GM18519 (cell line): ENCODE results near the gene PRKAG2.

Experiments used
- ATAC-seq: cut with Tn5 transposase; IDR thresholded peaks from one replicate; pipeline ENCODE4 v1.9.1; 2021; ENCODE audit warnings: mild to moderate bottlenecking, moderate library complexity; ENCODE audit not compliant: unreplicated experiment, low FRiP score

The PRKAG2 gene

GRCh38 chr7:151821806-151822540 lies 54.9 kb downstream of the PRKAG2 start:
- no peak for ATAC-seq

- no peak for ATAC-seq
These were observed 55.7 kb downstream of the PRKAG2 start for GRCh38 chr7:151821226-151821625.

DNA sequence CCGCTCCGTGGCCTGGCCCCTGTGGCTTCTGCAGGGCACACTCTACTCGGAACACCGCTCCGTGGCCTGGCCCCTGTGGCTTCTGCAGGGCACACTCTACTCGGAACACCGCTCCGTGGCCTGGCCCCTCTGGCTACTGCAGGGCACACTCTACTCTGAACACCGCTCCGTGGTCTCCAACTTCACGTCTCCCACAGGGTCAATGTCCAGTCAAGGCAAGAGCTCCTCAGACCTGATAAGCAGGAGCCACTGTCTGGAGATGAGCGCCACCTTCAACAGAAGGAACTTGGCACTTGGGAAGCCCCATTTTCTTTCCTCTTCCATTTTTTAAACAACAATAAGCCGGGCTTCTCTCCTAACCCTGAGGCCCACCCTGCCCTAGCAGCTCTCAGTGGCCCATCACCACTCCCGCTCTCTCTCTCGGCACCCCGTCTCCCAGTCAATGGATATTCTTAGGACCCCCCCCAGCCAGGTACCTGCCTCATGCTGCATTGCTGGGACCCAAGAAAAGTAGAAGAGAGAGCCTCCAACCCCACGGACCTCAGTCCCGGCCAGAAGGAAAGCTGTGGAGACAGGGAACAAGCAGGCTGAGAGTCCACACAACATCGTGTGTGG lies 56.3 kb downstream of the PRKAG2 start:
- no peak for ATAC-seq

- no peak for ATAC-seq
These were observed 57.0 kb downstream of the PRKAG2 start for GRCh38 chr7:151819866-151820265.

DNA sequence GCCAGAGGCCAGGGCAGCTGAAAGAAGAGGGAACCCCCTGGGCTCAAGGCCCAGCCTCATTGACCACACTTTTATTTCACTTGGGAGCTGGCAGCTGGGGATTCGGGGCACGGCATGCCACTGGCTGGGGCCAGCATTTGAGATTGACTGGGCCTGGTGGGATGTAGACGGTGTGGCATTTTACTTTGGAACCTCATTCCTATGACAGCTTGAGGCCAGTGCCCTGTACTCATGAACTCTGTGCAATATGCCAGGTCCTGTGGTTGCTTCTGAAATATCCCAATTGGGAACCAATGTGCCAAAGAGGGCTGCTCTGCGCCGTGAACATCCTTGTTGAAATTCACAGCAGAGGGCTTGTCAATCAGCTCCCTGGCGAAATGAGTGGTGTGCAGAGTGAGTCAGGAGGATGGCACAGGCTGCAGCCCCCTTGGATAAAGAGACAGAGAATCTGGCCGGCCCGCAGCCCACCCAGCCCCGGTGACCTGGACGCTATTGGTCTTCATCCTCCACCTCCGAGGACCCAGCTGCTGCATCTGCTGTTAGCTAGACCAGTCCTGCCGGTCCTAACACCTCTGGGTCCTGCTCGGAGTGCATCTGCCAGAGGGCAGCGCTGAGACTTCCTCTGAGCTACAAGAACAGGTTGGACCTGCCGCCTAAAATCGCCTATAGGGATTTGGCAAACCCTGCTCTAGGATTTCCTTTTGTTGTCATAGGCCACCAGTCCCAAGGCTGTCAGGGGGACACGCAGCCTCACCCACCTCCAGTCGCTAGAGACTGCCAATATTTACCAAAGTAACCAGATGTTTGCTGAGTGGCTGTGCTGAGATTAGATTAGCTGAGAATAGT lies 58.0 kb downstream of the PRKAG2 start:
- ATAC-seq = no peak

GRCh38 chr7:151817981-151818673 lies 58.8 kb downstream of the PRKAG2 start:
- no peak for ATAC-seq

DNA sequence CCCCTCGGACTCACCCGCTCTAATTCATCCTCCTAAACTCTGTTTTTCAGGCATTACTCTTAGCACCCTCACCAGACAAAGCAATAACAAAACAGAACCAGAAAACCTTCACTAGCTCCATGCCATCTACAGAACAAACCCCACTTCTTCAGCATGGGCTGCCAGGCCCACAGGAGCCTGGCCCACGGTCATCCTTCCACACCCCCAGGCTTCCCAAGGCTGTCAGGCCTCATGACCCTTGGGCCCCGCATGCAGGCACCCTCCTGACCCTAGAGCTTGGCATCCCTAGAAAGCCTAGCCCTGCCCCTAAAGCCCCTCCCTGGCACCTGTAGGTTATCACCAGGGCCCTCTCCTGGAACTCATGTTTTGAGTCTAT lies 59.6 kb downstream of the PRKAG2 start:
- no peak for ATAC-seq

- no peak for ATAC-seq
These were observed 60.2 kb downstream of the PRKAG2 start for GRCh38 chr7:151816562-151817314.

- no peak for ATAC-seq
These were observed 61.5 kb downstream of the PRKAG2 start for GRCh38 chr7:151815419-151815818.

GRCh38 chr7:151814400-151815009 lies 62.4 kb downstream of the PRKAG2 start:
- ATAC-seq = no peak

GRCh38 chr7:151813997-151814396 lies 62.9 kb downstream of the PRKAG2 start:
- ATAC-seq = no peak

- ATAC-seq = no peak
These were observed 63.5 kb downstream of the PRKAG2 start for GRCh38 chr7:151813445-151813844.

- no peak for ATAC-seq
These were observed 63.9 kb downstream of the PRKAG2 start for GRCh38 chr7:151812967-151813366.

DNA sequence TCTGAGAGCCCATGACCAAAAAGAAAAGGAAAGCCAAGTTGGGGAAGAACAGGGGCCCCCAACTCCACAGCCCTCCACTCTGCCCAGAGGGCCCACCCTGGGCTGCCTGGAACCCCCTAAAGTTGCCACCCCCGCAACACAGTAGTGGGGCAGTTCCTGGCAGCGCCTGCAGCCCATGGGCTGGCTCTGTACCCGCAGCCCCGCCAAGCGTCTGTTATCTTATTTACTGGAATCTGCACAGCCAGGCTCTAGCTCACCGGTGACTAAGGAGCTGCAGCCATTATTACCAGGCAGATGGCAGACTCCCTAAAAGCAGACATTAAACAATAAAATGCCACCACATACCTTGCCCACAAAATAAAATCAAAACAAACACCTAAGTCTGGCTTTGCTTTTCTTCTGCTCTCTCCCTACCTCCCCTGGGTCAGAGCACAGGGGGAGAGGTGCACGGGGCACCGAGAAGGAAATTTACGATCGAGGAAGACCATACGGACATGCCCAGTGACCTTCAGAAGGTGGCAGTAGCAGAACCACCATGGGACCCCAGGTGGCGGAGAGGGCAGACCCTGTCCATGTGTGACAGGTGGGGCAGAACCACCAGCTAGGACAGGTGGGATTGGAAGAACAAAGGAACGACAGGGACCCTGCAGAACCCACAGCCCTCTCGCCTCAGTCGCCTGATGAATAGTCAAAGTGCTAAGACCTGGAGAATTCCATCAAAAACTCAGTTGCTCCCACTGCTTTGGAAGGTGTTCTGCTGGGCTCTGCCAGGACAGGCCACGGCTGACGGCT lies 66.3 kb downstream of the PRKAG2 start:
- no peak for ATAC-seq

- no peak for ATAC-seq
These were observed 67.1 kb downstream of the PRKAG2 start for GRCh38 chr7:151809864-151810170.

- ATAC-seq = no peak
These were observed 67.6 kb downstream of the PRKAG2 start for GRCh38 chr7:151809146-151809863.

GRCh38 chr7:151808400-151809145 lies 68.3 kb downstream of the PRKAG2 start:
- ATAC-seq = no peak

GRCh38 chr7:151807846-151808245 lies 69.1 kb downstream of the PRKAG2 start:
- ATAC-seq = no peak
